Astrocyte (in vitro differentiated cells and primary cell): ENCODE data around the gene ETV5. TPM values are rescaled to one million over a fixed set of nuclear protein-coding genes. Genes with fewer than 3 reads are reported as not detected.

Experiments
- DNase-seq: peaks from one replicate; pipeline ENCODE4 v3.0.0-alpha.2; 2010; ENCODE audit warnings: low read depth
- FAIRE-seq: peaks from 2 replicates; lab custom pipeline; 2011; peaks lifted over from hg19 to GRCh38; lab: Jason Lieb, UNC
- H2AFZ ChIP-seq: 2 replicates; pipeline ENCODE4 v1.6.0; 2012; ENCODE audit warnings: low read depth, low read length, inconsistent platforms
- H3K27ac ChIP-seq: 2 replicates; pipeline ENCODE4 v1.5.1; 2011; ENCODE audit warnings: low read depth, low read length, inconsistent platforms
- H3K27me3 ChIP-seq: 2 replicates; pipeline ENCODE4 v1.6.0; 2011; ENCODE audit warnings: low read length, inconsistent platforms; ENCODE audit not compliant: insufficient read depth
- H3K36me3 ChIP-seq: 2 replicates; pipeline ENCODE4 v1.5.1; 2011; ENCODE audit warnings: low read length, inconsistent platforms; ENCODE audit not compliant: insufficient read depth
- H3K4me1 ChIP-seq: 2 replicates; pipeline ENCODE4 v1.5.1; 2011; ENCODE audit warnings: low read length, inconsistent platforms; ENCODE audit not compliant: insufficient read depth
- H3K4me2 ChIP-seq: 2 replicates; pipeline ENCODE4 v1.6.0; 2012; ENCODE audit warnings: low read length, inconsistent platforms
- H3K4me3 ChIP-seq: 2 replicates; pipeline ENCODE4 v1.5.1; 2011; ENCODE audit warnings: low read depth, mild to moderate bottlenecking, low read length, inconsistent platforms; ENCODE audit not compliant: insufficient read depth
- H3K79me2 ChIP-seq: 2 replicates; pipeline ENCODE4 v1.6.0; 2012; ENCODE audit warnings: mild to moderate bottlenecking, low read length, inconsistent platforms; ENCODE audit not compliant: insufficient read depth
- H3K9ac ChIP-seq: 2 replicates; pipeline ENCODE4 v1.6.0; 2012; ENCODE audit warnings: mild to moderate bottlenecking, low read length, inconsistent platforms
- H3K9me3 ChIP-seq: 2 replicates; pipeline ENCODE4 v1.5.1; 2012; ENCODE audit warnings: low read depth, mild to moderate bottlenecking, low read length, inconsistent platforms; ENCODE audit not compliant: insufficient read depth
- H4K20me1 ChIP-seq: 2 replicates; pipeline ENCODE4 v1.6.0; 2012; ENCODE audit warnings: low read length, inconsistent platforms; ENCODE audit not compliant: insufficient read depth
- H3K27ac Mint-ChIP-seq: one replicate; pipeline ENCODE4 v1.8.0; 2021; ENCODE audit warnings: mild to moderate bottlenecking, mixed read lengths; ENCODE audit not compliant: unreplicated experiment
- H3K27me3 Mint-ChIP-seq: one replicate; pipeline ENCODE4 v1.8.0; 2021; ENCODE audit warnings: low read depth, mixed read lengths; ENCODE audit not compliant: unreplicated experiment
- H3K36me3 Mint-ChIP-seq: one replicate; pipeline ENCODE4 v1.8.0; 2021; ENCODE audit warnings: low read depth, mixed read lengths; ENCODE audit not compliant: unreplicated experiment
- H3K4me1 Mint-ChIP-seq: one replicate; pipeline ENCODE4 v1.8.0; 2021; ENCODE audit warnings: low read depth, mixed read lengths; ENCODE audit not compliant: unreplicated experiment
- H3K4me3 Mint-ChIP-seq: one replicate; pipeline ENCODE4 v1.8.0; 2021; ENCODE audit warnings: mild to moderate bottlenecking, moderate library complexity, mixed read lengths; ENCODE audit not compliant: unreplicated experiment
- H3K9me3 Mint-ChIP-seq: one replicate; pipeline ENCODE4 v1.8.0; 2021; ENCODE audit warnings: mild to moderate bottlenecking, mixed read lengths; ENCODE audit not compliant: unreplicated experiment
- CTCF ChIP-seq: IDR thresholded peaks from 2 replicates; pipeline ENCODE4 v1.5.1; 2011; ENCODE audit warnings: low read depth, mild to moderate bottlenecking, inconsistent platforms, low read length, moderate library complexity; ENCODE audit not compliant: insufficient read depth
- EZH2 ChIP-seq: IDR thresholded peaks from 2 replicates; pipeline ENCODE4 v1.6.1; 2012; ENCODE audit warnings: mild to moderate bottlenecking, low read length, inconsistent platforms; ENCODE audit not compliant: insufficient read depth
- total RNA-seq: library from RNA; stranded (reverse); gene quantifications from 2 replicates; pipeline ENCODE4 v1.2.1, GENCODE V29; 2021

The ETV5 gene
- total RNA-seq, 1 donor from 2014 or later: 55.3 TPM

- Histone ChIP-seq H3K27me3 (no peaks in the 10 kb centered on the region), H3K9ac (no peak overlapping the region), H3K4me1 (no peaks in the 10 kb centered on the region), H3K9me3 (no peaks in the 10 kb centered on the region), H3K79me2 (no peaks in the 10 kb centered on the region), H3K36me3 (peaks cover 48% of the 10 kb centered on the region), H2AFZ (no peak overlapping the region), H3K4me2 (no peak overlapping the region), H3K4me3 (no peak overlapping the region), H4K20me1 (peaks cover 3% of the 10 kb centered on the region), H3K27ac (no peak overlapping the region)
- FAIRE-seq: no peak
- no peak for TF ChIP-seq CTCF
- no peak for TF ChIP-seq EZH2
- Mint-ChIP-seq H3K9me3 (no peaks in the 10 kb centered on the region), H3K27ac (no peak overlapping the region), H3K36me3 (peaks cover 23% of the 10 kb centered on the region), H3K27me3 (no peaks in the 10 kb centered on the region), H3K4me3 (no peak overlapping the region), H3K4me1 (peaks cover 13% of the 10 kb centered on the region)
- DNase-seq: peak; percentile 32
Observed at GRCh38 chr3:186053954-186054791, 54.7 kb downstream of the ETV5 start.

GRCh38 chr3:186052096-186052840 is 56.6 kb downstream of the ETV5 start:
- no peaks in the 10 kb centered on the region for H3K27me3 Mint-ChIP-seq
- no peak overlapping the region for H3K27ac Mint-ChIP-seq
- no peak overlapping the region for H3K9ac ChIP-seq
- no peaks in the 10 kb centered on the region for H3K27me3 ChIP-seq
- H3K27ac ChIP-seq: no peak overlapping the region
- H3K4me3 Mint-ChIP-seq: no peak overlapping the region
- TF ChIP-seq EZH2: no peak
- no peak for TF ChIP-seq CTCF
- H3K36me3 ChIP-seq: peaks cover 49% of the 10 kb centered on the region
- H3K9me3 ChIP-seq: no peaks in the 10 kb centered on the region
- no peaks in the 10 kb centered on the region for H3K79me2 ChIP-seq
- FAIRE-seq: no peak
- no peak for DNase-seq
- H3K36me3 Mint-ChIP-seq: peaks cover 40% of the 10 kb centered on the region
- H3K9me3 Mint-ChIP-seq: no peaks in the 10 kb centered on the region
- no peak overlapping the region for H2AFZ ChIP-seq
- peaks cover 5% of the 10 kb centered on the region for H3K4me1 Mint-ChIP-seq
- H4K20me1 ChIP-seq: peaks cover 3% of the 10 kb centered on the region
- H3K4me2 ChIP-seq: no peak overlapping the region
- H3K4me3 ChIP-seq: no peak overlapping the region
- no peaks in the 10 kb centered on the region for H3K4me1 ChIP-seq
